Raji (cell line): ENCODE data around the gene GDPD4.

ENCODE experiments used
- POLR2A ChIP-seq: IDR thresholded peaks from 2 replicates; pipeline ENCODE4 v1.6.1; 2011; ENCODE audit warnings: low read depth, low read length, control low read depth; ENCODE audit not compliant: insufficient read depth

Gene GDPD4

GRCh38 chr11:77167791-77168190 is 133.7 kb downstream of the GDPD4 start:
- no peak for TF ChIP-seq POLR2A

GRCh38 chr11:77167111-77167626 is 134.3 kb downstream of the GDPD4 start:
- no peak for TF ChIP-seq POLR2A
